T-helper 2 cell treated with Interferon-gamma antibody and Interleukin-4, amounts not matched to agents 5 μg/mL and 100 μg/mL, for 36 hours (primary cell): ENCODE results near the gene PRDM5.

ENCODE experiments used
- DNase-seq: peaks from one replicate; pipeline ENCODE4 v3.0.0; 2021; ENCODE audit warnings: low spot score
- H3K27ac Mint-ChIP-seq: one replicate; pipeline ENCODE4 v1.8.0; 2021; ENCODE audit warnings: mild to moderate bottlenecking, mixed read lengths
- H3K27me3 Mint-ChIP-seq: one replicate; pipeline ENCODE4 v1.8.0; 2021; ENCODE audit warnings: low read depth, mixed read lengths
- H3K36me3 Mint-ChIP-seq: one replicate; pipeline ENCODE4 v1.8.0; 2021; ENCODE audit warnings: low read depth, mixed read lengths
- H3K4me1 Mint-ChIP-seq: one replicate; pipeline ENCODE4 v1.8.0; 2021; ENCODE audit warnings: low read depth, mixed read lengths
- H3K4me3 Mint-ChIP-seq: one replicate; pipeline ENCODE4 v1.8.0; 2022; ENCODE audit warnings: mild to moderate bottlenecking, moderate library complexity, mixed read lengths
- H3K9me3 Mint-ChIP-seq: one replicate; pipeline ENCODE4 v1.8.0; 2021; ENCODE audit warnings: mixed read lengths

Gene PRDM5

DNA sequence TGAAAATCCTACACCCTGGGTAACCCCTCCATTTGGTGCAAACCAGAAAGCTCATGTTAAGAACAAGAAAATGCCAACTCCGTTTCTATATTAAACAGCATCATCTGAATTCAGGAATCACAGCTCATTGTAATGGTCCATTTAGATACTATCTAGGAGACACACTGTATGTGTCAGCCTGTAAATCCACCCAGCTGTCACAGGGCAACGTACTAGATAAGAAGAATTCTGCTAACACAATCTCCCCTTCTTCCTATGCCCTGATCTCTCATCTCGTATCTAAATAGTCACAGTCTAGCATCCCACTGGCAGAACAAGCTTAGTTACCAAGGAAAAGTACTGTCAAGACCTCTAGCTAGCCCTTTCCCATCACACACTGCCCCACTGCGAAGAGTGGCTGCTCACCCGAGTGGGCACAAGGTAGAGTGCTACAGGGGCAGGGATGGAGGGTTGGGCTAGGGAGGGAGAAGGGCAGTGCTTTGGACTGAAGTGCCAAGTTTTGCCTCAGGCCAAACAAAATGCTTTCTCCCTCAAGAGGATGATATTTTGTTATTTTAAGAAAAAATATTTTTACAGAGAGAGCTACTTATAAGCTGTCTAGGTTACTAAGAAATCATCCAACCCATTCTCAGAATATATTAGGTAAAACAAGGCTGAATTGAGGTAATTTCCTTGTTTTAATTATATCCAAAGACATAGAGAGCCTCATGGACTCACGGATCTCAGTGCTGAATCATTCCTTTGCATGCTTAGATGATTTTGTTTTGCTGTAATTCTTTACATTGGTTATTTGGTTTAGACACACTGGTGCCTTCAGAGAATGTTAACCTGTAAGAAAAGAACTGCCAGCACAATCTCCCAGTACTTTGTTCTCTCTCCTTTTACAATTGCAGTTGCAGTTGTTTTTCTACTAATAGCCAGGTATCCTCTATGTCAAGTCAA, 196.6 kb downstream of the PRDM5 start:
- H3K27ac Mint-ChIP-seq = no peak overlapping the region
- H3K36me3 Mint-ChIP-seq = no peaks in the 10 kb centered on the region
- H3K9me3 Mint-ChIP-seq = no peaks in the 10 kb centered on the region
- H3K4me3 Mint-ChIP-seq = no peak overlapping the region
- H3K4me1 Mint-ChIP-seq = peaks cover 10% of the 10 kb centered on the region
- peaks cover 2% of the 10 kb centered on the region for H3K27me3 Mint-ChIP-seq
- DNase-seq = no peak

DNA sequence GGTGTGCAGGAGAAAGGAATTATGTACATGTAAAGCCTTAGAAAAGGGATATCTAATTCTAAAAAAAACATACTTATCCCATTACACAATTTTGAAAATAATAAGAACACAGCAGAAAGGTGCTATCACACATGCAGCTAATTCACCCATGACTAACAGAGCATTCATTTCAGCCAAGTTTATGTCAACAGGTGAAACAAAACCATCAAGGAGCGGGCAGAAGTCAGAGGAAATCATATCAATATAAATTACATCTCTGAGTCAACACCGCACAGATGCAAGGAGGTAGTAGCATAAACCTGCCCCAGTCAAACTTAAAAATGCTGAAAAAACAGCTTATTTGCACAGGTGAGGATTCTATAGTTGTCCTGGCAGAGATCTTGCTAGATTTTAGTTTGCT, 197.9 kb downstream of the PRDM5 start:
- Mint-ChIP-seq H3K36me3 (no peaks in the 10 kb centered on the region), H3K9me3 (no peaks in the 10 kb centered on the region), H3K27ac (no peak overlapping the region), H3K4me3 (no peak overlapping the region), H3K4me1 (peaks cover 10% of the 10 kb centered on the region), H3K27me3 (no peaks in the 10 kb centered on the region)
- DNase-seq = no peak

DNA sequence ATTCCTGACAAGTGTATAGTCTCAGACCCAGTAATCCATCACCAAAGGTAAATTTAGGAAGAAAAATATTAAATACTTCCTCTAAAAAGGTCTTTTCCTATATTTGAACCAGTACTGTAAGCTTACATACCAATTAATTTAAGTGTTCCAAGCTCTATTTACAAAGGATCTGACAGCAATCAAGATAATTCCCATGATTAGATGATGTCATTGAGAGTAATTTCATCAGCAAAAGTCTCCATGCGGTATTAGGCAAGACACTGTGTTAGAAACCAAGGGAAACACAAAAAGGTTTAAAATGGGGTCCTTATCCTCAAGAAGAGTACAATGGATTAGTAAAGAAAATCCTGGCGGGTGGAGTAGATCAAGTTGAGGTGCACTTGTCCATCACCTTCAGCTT, 198.5 kb downstream of the PRDM5 start:
- H3K36me3 Mint-ChIP-seq = no peaks in the 10 kb centered on the region
- no peak for DNase-seq
- no peak overlapping the region for H3K27ac Mint-ChIP-seq
- no peaks in the 10 kb centered on the region for H3K9me3 Mint-ChIP-seq
- peaks cover 5% of the 10 kb centered on the region for H3K4me1 Mint-ChIP-seq
- no peaks in the 10 kb centered on the region for H3K27me3 Mint-ChIP-seq
- no peak overlapping the region for H3K4me3 Mint-ChIP-seq

DNA sequence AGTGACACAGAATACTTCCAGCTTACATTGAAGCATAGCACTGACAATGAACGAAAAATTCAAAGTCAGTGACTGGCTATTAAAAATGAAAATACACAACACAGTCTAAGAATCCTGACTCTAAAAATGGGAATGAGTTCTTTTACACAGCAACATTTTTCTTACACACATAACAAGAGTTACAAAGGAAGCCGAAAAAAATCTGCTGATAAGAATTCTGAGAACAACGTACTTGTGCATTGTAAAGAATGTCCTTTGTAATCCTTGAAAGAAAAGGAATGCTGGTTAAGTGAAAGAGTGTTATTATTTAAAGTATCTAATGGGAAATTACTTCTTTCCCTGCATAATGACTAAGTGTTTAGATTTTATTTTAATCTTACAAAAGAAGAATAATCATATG, 199.4 kb downstream of the PRDM5 start:
- H3K27ac Mint-ChIP-seq = no peak overlapping the region
- H3K36me3 Mint-ChIP-seq = no peaks in the 10 kb centered on the region
- no peaks in the 10 kb centered on the region for H3K9me3 Mint-ChIP-seq
- H3K27me3 Mint-ChIP-seq = peaks cover 6% of the 10 kb centered on the region
- H3K4me3 Mint-ChIP-seq = no peak overlapping the region
- DNase-seq = no peak
- H3K4me1 Mint-ChIP-seq = no peaks in the 10 kb centered on the region

DNA sequence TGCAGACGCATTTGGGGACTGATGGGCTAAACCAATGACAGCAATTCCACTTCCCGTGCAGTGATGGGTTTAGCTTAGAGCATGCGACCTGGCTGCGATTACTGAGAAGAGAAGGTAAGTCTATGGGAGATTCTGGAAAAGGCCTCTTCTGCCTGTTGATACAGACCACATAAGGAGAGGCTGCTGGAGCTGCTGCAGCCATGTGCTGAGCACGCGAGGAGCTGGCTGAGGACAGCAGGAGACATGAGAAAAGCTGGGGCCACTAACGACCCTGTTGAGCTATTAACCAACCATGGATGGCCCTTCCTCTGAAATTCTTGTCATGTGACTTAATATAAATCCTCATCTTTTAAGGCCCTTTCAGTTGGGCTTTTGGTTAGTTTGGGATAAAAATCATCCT, 199.9 kb downstream of the PRDM5 start:
- no peaks in the 10 kb centered on the region for H3K36me3 Mint-ChIP-seq
- DNase-seq = no peak
- peaks cover 9% of the 10 kb centered on the region for H3K27me3 Mint-ChIP-seq
- H3K9me3 Mint-ChIP-seq = no peaks in the 10 kb centered on the region
- H3K4me1 Mint-ChIP-seq = no peaks in the 10 kb centered on the region
- H3K4me3 Mint-ChIP-seq = no peak overlapping the region
- no peak overlapping the region for H3K27ac Mint-ChIP-seq

GRCh38 chr4:120720354-120720934, 202.1 kb downstream of the PRDM5 start:
- Mint-ChIP-seq H3K4me1 (no peaks in the 10 kb centered on the region), H3K9me3 (no peaks in the 10 kb centered on the region), H3K36me3 (no peaks in the 10 kb centered on the region), H3K27me3 (peaks cover 21% of the 10 kb centered on the region), H3K27ac (no peak overlapping the region), H3K4me3 (no peak overlapping the region)
- DNase-seq = no peak

GRCh38 chr4:120718979-120719566, 203.5 kb downstream of the PRDM5 start:
- Mint-ChIP-seq H3K27ac (no peak overlapping the region), H3K9me3 (no peaks in the 10 kb centered on the region), H3K4me1 (no peaks in the 10 kb centered on the region), H3K27me3 (peaks cover 29% of the 10 kb centered on the region), H3K4me3 (no peak overlapping the region), H3K36me3 (no peaks in the 10 kb centered on the region)
- no peak for DNase-seq

DNA sequence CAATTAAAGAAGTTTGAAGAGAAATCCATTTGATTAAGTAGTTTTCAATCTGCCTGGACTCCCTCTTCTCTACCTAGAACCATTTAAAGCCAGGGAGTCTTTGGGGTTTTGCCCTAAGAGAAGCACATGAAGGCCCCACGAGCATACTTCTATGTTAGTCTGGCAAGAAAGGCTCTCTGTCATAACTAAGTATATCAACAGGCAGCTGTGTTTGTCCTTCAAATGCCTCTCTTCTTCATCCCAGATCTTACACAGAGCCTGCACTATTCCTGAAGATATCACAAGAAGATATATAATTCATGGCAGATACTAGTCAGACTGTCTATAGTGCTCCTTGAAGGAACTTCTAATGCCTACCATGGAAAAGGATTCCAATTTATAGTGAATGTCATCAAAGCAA, 206.2 kb downstream of the PRDM5 start:
- Mint-ChIP-seq H3K27ac (no peak overlapping the region), H3K27me3 (peaks cover 35% of the 10 kb centered on the region), H3K4me3 (no peak overlapping the region), H3K9me3 (no peaks in the 10 kb centered on the region), H3K36me3 (no peaks in the 10 kb centered on the region), H3K4me1 (no peaks in the 10 kb centered on the region)
- DNase-seq = no peak

DNA sequence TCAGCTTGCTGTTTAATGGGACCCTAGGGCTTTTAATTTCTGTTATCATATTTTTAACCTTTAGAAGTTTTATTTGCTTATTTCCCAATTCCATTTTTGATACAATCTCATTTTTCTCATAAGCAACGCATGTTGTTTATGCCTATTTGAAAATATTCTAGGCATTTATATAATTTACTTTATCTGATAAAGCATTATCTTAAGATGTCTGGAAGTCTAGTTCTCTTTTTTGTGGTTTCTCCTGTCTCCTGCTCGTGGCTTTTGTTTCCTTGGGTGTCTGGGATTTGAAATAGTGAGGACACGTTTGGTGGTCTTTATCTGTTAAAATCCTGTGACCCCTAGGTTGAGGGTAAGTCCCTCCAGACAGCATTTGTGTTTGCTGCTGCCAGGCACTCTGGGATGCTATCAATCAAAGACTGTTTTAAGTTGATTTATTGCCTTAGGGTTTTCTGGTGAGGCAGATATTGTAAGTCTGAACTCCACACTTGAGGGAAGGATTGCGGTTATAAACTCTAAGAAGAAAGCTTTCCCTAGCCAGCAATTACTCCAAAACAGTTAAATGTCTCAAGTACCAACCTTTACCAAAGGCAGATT, 208.0 kb downstream of the PRDM5 start:
- Mint-ChIP-seq H3K27ac (no peak overlapping the region), H3K4me1 (no peaks in the 10 kb centered on the region), H3K4me3 (no peak overlapping the region), H3K27me3 (peaks cover 35% of the 10 kb centered on the region), H3K9me3 (no peaks in the 10 kb centered on the region), H3K36me3 (no peaks in the 10 kb centered on the region)
- no peak for DNase-seq

GRCh38 chr4:120709991-120710390, 212.5 kb downstream of the PRDM5 start:
- no peaks in the 10 kb centered on the region for H3K9me3 Mint-ChIP-seq
- H3K4me1 Mint-ChIP-seq = no peaks in the 10 kb centered on the region
- no peak overlapping the region for H3K27ac Mint-ChIP-seq

GRCh38 chr4:120704538-120704937, 218.0 kb downstream of the PRDM5 start:
- Mint-ChIP-seq H3K4me1 (no peaks in the 10 kb centered on the region), H3K27me3 (peaks cover 3% of the 10 kb centered on the region), H3K36me3 (no peaks in the 10 kb centered on the region), H3K27ac (no peak overlapping the region), H3K4me3 (no peak overlapping the region), H3K9me3 (no peaks in the 10 kb centered on the region)
- DNase-seq = no peak

More at GRCh38 chr4:120709991-120710390, 212.5 kb downstream of the PRDM5 start:
- peaks cover 17% of the 10 kb centered on the region for H3K27me3 Mint-ChIP-seq
- H3K36me3 Mint-ChIP-seq = no peaks in the 10 kb centered on the region
- no peak overlapping the region for H3K4me3 Mint-ChIP-seq
- no peak for DNase-seq

DNA sequence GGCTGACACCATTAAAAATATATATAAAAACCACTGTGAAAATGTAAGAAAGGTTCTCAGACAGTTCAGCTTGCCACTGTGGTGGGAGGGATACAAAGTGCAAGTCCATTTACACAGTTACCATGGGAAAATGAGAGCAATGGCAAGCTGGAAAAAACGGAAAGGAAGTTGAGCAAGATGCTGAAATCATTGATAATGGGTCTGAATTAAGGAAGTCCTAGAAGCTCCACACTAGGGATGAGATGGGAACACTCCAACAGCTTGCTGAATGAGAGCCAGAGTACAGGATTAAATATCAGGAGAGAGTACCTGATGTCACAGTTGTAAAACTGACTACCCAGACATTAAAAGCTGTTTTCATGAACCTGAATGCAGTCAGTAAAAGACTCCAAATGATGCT, 218.6 kb downstream of the PRDM5 start:
- peaks cover 3% of the 10 kb centered on the region for H3K27me3 Mint-ChIP-seq
- H3K4me1 Mint-ChIP-seq = no peaks in the 10 kb centered on the region
- H3K4me3 Mint-ChIP-seq = no peak overlapping the region
- DNase-seq = no peak
- H3K36me3 Mint-ChIP-seq = no peaks in the 10 kb centered on the region
- H3K27ac Mint-ChIP-seq = no peak overlapping the region
- no peaks in the 10 kb centered on the region for H3K9me3 Mint-ChIP-seq

DNA sequence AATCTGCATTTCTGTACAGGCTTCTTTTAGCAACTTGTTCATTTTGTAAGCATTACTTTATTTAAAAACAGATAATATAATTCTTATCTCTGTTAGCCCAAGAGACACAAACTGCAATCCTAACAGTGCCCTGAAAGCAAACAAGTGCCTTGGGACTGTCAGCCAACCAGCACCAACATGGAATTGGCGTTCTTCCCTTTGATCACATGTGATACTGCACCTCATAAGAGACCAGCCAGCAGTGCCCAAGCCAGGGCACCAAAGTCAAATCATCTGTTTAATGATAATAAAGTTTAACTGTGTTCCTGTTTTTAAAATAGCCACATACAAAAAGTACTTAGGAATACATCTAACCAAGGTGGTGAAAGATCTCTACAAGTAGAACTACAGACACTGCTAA, 223.2 kb downstream of the PRDM5 start:
- Mint-ChIP-seq H3K4me3 (no peak overlapping the region), H3K27me3 (peaks cover 2% of the 10 kb centered on the region), H3K36me3 (no peaks in the 10 kb centered on the region), H3K27ac (no peak overlapping the region), H3K4me1 (no peaks in the 10 kb centered on the region), H3K9me3 (no peaks in the 10 kb centered on the region)
- no peak for DNase-seq

GRCh38 chr4:120694973-120695372, 227.6 kb downstream of the PRDM5 start:
- H3K27ac Mint-ChIP-seq = no peak overlapping the region
- H3K4me3 Mint-ChIP-seq = no peak overlapping the region

More at GRCh38 chr4:120694973-120695372, 227.6 kb downstream of the PRDM5 start:
- DNase-seq = no peak
- Mint-ChIP-seq H3K27me3 (peaks cover 2% of the 10 kb centered on the region), H3K4me1 (no peaks in the 10 kb centered on the region), H3K9me3 (no peaks in the 10 kb centered on the region), H3K36me3 (no peaks in the 10 kb centered on the region)
